Uterus (tissue), 2 donors: Measurements from ENCODE around the gene AATF.

ENCODE experiments used
- CTCF ChIP-seq, 4 experiments: fragments of 200-600 bp in 2 of 4; fragments of 450-650 bp in 2 of 4; sonication (generic) in 2 of 4; IDR thresholded peaks; one replicate each; pipeline ENCODE4 v1.5.1; 2016 to 2019; ENCODE audit warnings: antibody characterized with exemption in 4 of 4, mild to moderate bottlenecking in 2 of 4, moderate library complexity in 1 of 4
- POLR2A ChIP-seq, 2 donors: fragments of 450-650 bp; IDR thresholded peaks; one replicate each; pipeline ENCODE4 v1.6.1; 2016; ENCODE audit warnings: antibody characterized with exemption in 2 of 2, mild to moderate bottlenecking in 1 of 2, moderate library complexity in 1 of 2

GRCh38 chr17:36901506-36901905, 47.2 kb upstream of the AATF start:
- TF ChIP-seq CTCF (IDR thresholded peaks at IDR 0.05), result no peak
- no peak for TF ChIP-seq POLR2A (IDR thresholded peaks at IDR 0.05)
